Erythroblast (primary cell): ENCODE measurements around the gene CIT.

Source experiments
- DNase-seq, 2 experiments: peaks; one replicate each; lab custom pipeline; 2025; lab: John Stamatoyannopoulos, UW
- GATA1 ChIP-seq: IDR thresholded peaks from 2 replicates; pipeline ENCODE4 v1.6.1; 2011; ENCODE audit warnings: low read depth, mild to moderate bottlenecking, control low read depth, low read length, moderate library complexity
- POLR2A ChIP-seq: IDR thresholded peaks from 2 replicates; pipeline ENCODE4 v1.6.1; 2011; ENCODE audit warnings: mild to moderate bottlenecking, low read length

The CIT gene

DNA sequence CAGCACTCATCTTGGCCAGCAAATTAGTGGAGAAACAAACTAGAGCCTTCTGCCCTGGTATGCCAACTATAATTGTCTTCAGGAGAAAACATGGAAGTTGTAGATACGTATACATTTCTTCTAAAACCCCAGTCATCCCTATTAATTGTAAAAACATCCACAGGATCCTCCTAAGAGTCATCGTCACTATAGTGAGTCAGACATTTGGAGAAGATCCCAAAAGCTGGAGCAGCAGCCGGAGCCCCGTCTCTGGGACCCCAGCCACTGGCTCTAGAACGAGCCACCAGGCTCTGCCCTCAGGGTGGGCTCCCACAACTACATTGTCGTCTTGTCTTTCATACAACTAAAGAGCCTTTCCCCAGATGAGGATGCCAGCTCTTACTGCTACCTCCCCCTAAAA, 193.7 kb downstream of the CIT start:
- DNase-seq: no peak
- TF ChIP-seq POLR2A (no peak), GATA1 (no peak)

GRCh38 chr12:119682639-119683252, 194.4 kb downstream of the CIT start:
- no peak for TF ChIP-seq POLR2A
- TF ChIP-seq GATA1: peak; percentile 10
- DNase-seq: peak; percentile 48 to 80

DNA sequence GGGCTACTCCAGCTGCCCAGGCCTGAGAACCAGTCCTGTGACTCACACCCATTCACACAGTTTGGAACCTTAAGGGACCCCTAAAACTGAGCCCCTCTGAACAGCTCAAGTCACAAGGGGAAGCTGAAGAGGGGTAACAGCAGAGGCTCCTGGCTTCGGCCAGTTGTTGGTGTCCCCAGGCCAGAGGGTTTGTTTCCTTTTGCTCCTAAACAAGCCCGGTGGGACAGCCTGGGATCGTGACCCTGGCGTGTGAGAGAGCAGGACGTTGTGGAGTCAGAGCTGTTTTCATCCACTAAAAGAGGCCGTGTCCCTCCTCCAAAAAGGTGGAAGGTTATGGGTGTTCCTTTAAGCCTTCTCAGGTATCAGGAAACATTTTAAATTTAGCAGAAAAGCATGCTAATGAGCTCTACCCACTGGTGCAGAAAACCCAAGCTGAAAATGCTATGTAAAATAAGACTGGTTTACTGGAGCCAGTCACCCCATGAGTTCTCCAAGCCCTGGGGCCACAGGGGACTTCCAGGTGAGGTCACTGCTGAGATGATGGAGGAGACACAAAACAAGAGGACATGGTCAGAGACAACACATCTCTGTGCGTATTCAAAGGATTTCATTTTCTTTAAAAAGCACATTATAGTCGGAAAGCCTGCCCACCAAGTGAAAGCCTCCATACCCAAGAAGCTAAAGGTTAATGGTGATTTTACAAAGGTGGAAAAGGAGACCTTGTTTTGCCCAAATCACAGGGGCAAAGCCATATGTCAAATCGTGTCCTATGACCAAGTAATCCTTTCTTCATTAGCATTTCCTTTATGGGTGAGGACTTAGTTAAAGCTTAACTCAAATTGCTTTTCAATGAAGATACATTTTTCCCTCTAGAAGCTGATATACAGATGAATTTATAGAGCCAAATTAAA, 195.1 kb downstream of the CIT start:
- no peak for DNase-seq
- TF ChIP-seq POLR2A (no peak), GATA1 (no peak)

DNA sequence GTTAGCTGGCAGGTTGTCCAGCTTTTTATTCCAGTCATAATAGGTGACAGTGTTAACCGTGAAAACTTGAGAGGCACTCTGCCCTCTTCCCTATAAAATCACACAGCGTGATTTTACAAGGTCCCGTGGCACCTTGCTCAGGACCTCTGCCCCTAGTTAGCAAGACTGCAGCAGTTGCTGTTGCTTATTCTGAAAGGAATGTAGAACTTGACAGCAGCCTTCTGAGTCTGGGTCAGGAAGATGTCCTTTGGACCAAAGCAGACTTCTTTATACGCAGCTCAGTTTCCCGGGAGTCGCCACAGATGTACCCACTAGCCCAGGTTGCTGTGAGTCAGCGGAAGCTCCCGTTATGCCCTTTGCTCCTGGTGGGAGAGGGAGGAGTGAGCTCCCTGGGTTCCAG, 196.0 kb downstream of the CIT start:
- no peak for DNase-seq
- no peak for TF ChIP-seq GATA1
- TF ChIP-seq POLR2A: peak; percentile 9

DNA sequence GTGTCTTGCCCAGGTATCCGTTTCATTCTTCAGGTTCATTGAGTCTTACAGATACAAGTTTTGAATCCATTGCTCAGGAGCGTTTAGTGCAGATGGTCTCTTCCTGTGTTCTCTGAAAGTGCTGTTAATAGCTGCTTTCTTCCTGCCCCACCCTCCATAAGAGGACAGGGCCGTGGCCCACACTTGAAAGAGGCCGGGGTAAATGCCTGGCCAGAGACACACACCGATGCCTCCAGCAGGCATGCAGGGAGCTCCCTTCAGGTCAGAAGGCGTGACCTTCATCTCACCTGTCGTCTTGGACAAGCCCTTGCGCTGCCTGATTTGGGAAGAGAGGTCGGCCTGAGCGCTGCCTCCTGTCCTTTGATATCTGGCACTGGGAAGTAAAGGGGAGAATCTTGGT, 197.6 kb downstream of the CIT start:
- no peak for TF ChIP-seq GATA1
- no peak for TF ChIP-seq POLR2A
- no peak for DNase-seq

DNA sequence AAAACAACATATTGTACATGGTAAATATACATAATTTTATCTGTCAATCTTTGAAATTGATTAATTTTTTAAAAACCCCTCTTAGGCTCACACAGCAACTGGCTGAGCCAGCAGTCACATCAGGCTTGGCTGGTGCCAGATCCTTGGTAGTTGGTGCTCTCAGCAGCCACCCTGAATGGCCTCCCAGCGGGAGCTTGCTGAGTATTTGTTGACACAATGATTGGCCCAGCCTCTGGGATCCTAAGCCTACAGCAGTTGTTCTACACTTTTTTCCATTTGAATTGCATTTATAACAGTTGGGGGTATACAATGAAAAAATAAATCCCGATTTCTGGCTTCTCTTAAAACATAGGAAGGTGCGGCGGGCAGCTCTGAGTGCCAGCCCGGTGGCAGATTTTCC, 198.0 kb downstream of the CIT start:
- TF ChIP-seq GATA1: no peak
- no peak for DNase-seq

DNA sequence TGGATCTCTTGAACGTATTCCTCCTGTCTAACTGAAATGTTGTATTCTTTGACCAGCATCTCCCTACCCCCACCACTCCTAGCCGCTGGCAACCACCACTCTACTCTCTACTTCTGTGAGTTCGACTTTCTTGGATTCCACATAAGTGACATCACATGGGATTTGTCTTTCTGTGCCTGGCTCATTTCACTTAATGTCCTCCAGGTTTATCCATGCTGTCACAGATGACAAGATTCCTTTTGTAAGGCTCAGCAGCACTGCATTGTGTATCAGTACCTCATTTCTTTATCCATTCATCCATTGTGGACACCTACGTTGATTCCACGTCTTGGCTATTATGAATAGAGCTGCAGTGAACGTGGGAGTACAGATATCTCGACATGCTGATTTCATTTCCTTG, 198.7 kb downstream of the CIT start:
- no peak for DNase-seq
- TF ChIP-seq POLR2A: no peak
- no peak for TF ChIP-seq GATA1

GRCh38 chr12:119676573-119676972, 200.5 kb downstream of the CIT start:
- DNase-seq: peak; percentile 29 to 38
- TF ChIP-seq POLR2A: no peak
- TF ChIP-seq GATA1: no peak

- DNase-seq: no peak
- TF ChIP-seq POLR2A: no peak
- no peak for TF ChIP-seq GATA1
Measured at GRCh38 chr12:119676022-119676421, 201.1 kb downstream of the CIT start.

DNA sequence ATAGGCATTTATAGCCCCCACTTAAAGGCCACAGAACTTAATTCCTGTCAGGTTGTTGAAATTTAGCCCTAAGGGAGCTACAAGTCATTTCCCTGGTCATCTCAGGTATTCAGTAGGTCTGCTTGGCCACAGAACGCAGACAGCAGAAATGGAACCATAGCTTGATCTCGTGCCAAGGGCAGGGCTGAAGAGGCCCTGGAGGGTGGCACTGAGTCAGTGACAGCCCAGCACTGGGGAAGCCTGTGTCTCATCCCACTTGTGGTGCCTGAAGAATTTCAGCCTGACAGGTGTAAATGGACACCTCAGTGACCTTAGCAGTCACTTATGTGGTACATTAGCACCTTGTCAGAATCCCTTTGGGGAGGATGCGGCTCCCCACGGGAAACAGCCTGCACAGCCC, 202.6 kb downstream of the CIT start:
- DNase-seq: no peak
- TF ChIP-seq GATA1 (no peak), POLR2A (no peak)

- DNase-seq: no peak
- TF ChIP-seq GATA1 (no peak), POLR2A (no peak)
Measured at GRCh38 chr12:119673634-119674033, 203.5 kb downstream of the CIT start.

- DNase-seq: peak; percentile 46 to 66
- TF ChIP-seq POLR2A: no peak
- TF ChIP-seq GATA1: no peak
Measured at GRCh38 chr12:119672194-119672593, 204.9 kb downstream of the CIT start.

DNA sequence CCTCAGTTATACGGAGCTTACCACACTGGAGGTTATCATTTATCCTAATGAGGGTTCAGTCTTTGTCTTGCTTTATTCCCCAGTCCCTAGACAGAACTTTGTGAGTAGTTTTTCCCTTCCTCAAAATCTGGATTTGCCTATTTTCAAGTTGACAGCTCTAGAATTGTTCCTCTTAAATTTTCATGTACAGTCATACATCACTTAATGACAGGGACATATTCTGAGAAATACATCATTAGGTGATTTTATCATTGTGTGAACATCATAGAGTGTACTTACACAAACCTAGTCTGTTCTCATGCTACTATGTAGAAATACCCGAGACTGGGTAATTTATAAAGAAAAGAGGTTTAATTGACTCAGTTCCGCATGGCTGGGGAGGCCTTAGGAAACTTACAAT, 206.1 kb downstream of the CIT start:
- DNase-seq: no peak
- TF ChIP-seq POLR2A (peak; percentile 15), GATA1 (no peak)

DNA sequence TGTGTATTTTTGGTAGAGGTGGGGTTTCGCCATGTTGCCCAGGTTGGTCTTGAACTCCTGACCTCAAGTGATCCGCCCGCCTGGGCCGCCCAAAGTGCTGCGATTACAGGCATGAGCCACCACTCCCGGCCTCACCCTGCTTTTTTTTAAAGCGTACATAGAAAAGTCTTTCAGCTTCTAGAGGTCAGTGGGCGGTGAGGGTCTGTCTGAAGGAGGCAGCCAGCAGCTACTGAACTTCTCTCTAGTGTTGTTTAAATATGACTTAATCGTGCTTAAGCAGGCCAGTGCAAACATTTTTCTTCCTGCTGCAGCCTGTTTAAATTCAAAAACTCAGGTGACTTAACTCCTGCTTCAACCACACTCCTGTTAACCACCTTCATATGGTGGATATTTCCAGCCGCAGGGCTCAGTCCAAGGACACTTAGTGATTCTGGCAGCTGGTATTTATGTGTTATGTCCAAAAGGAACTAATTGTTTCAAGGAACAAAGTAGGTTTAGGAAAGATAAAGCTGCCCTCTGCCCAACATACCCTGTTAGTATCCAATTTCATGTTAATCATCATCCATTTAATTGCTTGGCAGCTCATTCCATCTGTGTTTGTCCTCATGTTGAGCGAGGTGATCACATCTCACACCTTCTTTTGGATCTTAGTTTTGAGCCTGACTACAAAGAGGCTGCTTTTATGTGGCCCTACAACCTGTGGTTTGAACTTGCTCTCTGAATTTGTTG, 207.2 kb downstream of the CIT start:
- TF ChIP-seq GATA1 (no peak), POLR2A (peak; percentile 21)
- peak; percentile 54 to 57 for DNase-seq
